KMS-11 (cell line): ENCODE results near the gene ASH1L.
A peak's percentile ranks its signal among the peaks of the same experiment; 100 is the strongest.

Source experiments
- H2AFZ ChIP-seq: fragments of 200-600 bp; sonication (generic); 2 replicates; pipeline ENCODE4 v1.6.1; 2016; ENCODE audit warnings: antibody characterized with exemption, mixed run types, low read depth
- H3K27ac ChIP-seq: fragments of 200-600 bp; sonication (generic); 2 replicates; pipeline ENCODE4 v1.6.1; 2016; ENCODE audit warnings: mild to moderate bottlenecking, mixed run types
- H3K27me3 ChIP-seq: fragments of 200-600 bp; sonication (generic); 2 replicates; pipeline ENCODE4 v1.6.1; 2017; ENCODE audit warnings: mild to moderate bottlenecking, low read depth, mixed run types, moderate library complexity; ENCODE audit not compliant: insufficient read depth
- H3K36me3 ChIP-seq: fragments of 200-600 bp; sonication (generic); 2 replicates; pipeline ENCODE4 v1.6.1; 2017; ENCODE audit warnings: mild to moderate bottlenecking, mixed run types; ENCODE audit not compliant: insufficient read depth
- H3K4me1 ChIP-seq: fragments of 200-600 bp; sonication (generic); 2 replicates; pipeline ENCODE4 v1.6.1; 2016; ENCODE audit warnings: mild to moderate bottlenecking, low read depth, mixed run types; ENCODE audit not compliant: poor library complexity, severe bottlenecking
- H3K4me2 ChIP-seq: fragments of 200-600 bp; sonication (generic); 2 replicates; pipeline ENCODE4 v1.7.0; 2016; ENCODE audit warnings: mild to moderate bottlenecking, mixed run types
- H3K4me3 ChIP-seq: fragments of 200-600 bp; sonication (generic); IDR thresholded peaks from 2 replicates; pipeline ENCODE4 v1.6.1; 2017; ENCODE audit warnings: low read depth, low read length, mixed read lengths; ENCODE audit not compliant: insufficient read depth
- H3K79me2 ChIP-seq: fragments of 200-600 bp; sonication (generic); 2 replicates; pipeline ENCODE4 v1.6.1; 2016; ENCODE audit warnings: low read depth, mixed run types; ENCODE audit not compliant: insufficient read depth
- H3K9ac ChIP-seq: fragments of 200-600 bp; sonication (generic); 2 replicates; pipeline ENCODE4 v1.6.1; 2016; ENCODE audit warnings: mild to moderate bottlenecking, mixed run types
- H4K20me1 ChIP-seq: fragments of 200-600 bp; sonication (generic); 2 replicates; pipeline ENCODE4 v1.6.1; 2016; ENCODE audit warnings: mild to moderate bottlenecking, mixed run types; ENCODE audit not compliant: insufficient read depth
- CTCF ChIP-seq: fragments of 200-600 bp; sonication (generic); conservative IDR thresholded peaks from 2 replicates; pipeline ENCODE4 v1.6.1; 2017; ENCODE audit warnings: low read depth, mild to moderate bottlenecking, antibody characterized with exemption, low read length, moderate library complexity, mixed read lengths

Gene ASH1L

GRCh38 chr1:155322953-155323728 is 239.5 kb downstream of the ASH1L start:
- peaks cover 20% of the 10 kb centered on the region for H3K4me1 ChIP-seq
- no peaks in the 10 kb centered on the region for H4K20me1 ChIP-seq

GRCh38 chr1:155322571-155322952 is 240.0 kb downstream of the ASH1L start:
- peak overlapping the region; percentile 16 for H3K4me3 ChIP-seq
- no peak overlapping the region for H2AFZ ChIP-seq
- H4K20me1 ChIP-seq, result no peaks in the 10 kb centered on the region
- H3K36me3 ChIP-seq, result no peaks in the 10 kb centered on the region
- peaks cover 20% of the 10 kb centered on the region for H3K4me1 ChIP-seq
- H3K79me2 ChIP-seq, result no peaks in the 10 kb centered on the region
- H3K27me3 ChIP-seq, result no peaks in the 10 kb centered on the region
- H3K27ac ChIP-seq, result no peak overlapping the region
- H3K9ac ChIP-seq, result no peak overlapping the region
- TF ChIP-seq CTCF, result no peak
- peak overlapping the region; percentile 85 for H3K4me2 ChIP-seq

More at GRCh38 chr1:155322953-155323728, 239.5 kb downstream of the ASH1L start:
- peak overlapping the region; percentile 84 for H2AFZ ChIP-seq
- peak overlapping the region; percentile 97 for H3K4me3 ChIP-seq
- no peaks in the 10 kb centered on the region for H3K27me3 ChIP-seq
- peak; percentile 99 for TF ChIP-seq CTCF
- H3K79me2 ChIP-seq, result no peaks in the 10 kb centered on the region
- no peaks in the 10 kb centered on the region for H3K36me3 ChIP-seq
- H3K27ac ChIP-seq, result peak overlapping the region; percentile 55
- peak overlapping the region; percentile 85; the same call in 1 of the 2 replicates for H3K4me2 ChIP-seq
- H3K9ac ChIP-seq, result peak overlapping the region; percentile 63; the same call in 1 of the 2 replicates

GRCh38 chr1:155321639-155322503 is 240.7 kb downstream of the ASH1L start:
- Histone ChIP-seq H3K36me3 (no peaks in the 10 kb centered on the region), H3K27ac (no peak overlapping the region), H3K4me3 (peak overlapping the region; percentile 16), H3K9ac (no peak overlapping the region), H2AFZ (no peak overlapping the region), H3K27me3 (no peaks in the 10 kb centered on the region), H3K79me2 (no peaks in the 10 kb centered on the region), H3K4me1 (peaks cover 14% of the 10 kb centered on the region), H4K20me1 (no peaks in the 10 kb centered on the region), H3K4me2 (peak overlapping the region; percentile 85)
- TF ChIP-seq CTCF, result no peak

DNA sequence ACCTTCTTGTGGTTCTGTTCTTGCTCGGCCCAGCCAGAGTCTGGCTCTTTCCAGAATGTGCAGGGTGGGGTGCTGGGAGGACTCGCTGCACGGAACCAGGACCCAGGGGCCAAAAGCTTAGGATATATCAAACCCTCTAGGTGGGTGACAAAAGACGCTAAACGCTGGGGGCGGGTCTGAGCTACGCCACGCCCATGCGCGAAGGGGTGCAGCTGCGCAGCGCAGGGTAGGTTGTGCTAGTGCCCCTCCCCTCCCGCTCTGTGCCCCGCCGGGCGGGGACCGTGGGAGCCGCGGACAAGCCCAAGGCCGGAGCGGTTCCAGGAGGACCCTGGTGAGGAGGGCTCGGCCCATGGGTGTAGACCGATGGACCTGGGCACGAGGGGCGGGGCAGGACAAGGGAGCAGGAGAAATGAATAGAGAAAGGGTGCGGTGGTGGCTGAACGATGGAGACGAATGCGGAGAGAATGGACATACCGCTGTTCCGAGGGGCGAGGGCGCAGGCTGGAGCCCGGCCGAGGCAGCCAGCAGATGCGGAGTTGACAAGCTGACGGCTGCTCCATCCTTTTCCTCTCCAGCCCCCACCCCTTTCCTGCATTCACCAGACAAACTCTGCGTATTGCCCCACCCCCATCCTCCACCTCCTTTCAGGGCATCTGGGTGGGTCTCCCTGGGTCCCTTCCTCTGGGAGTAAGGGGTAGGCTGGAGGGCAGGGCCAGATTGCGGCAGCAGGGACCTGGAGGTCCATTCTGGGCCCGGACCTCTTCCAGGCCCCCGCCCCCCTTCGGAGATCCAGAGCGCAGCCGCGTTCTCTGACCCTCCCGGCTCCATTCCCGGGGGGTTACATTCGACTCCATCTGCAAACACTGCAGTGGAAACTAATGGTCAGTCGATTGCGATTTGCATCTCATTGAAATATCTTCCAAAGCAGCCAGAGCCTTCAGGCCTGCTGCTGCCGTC is 241.7 kb downstream of the ASH1L start, which contains the start of gene RUSC1:
Gene RUSC1, plus strand, starts transcription at position 234 of the 957 bp plus-strand sequence. CDS start 880 bp downstream, outside the sequence.
- Histone ChIP-seq H3K4me2 (no peak within 1 kb of the TSS), H3K36me3 (no peaks in the 10 kb centered on the region), H3K9ac (no peak within 1 kb of the TSS), H3K4me1 (peaks cover 11% of the 10 kb centered on the region), H3K4me3 (no peak within 1 kb of the TSS), H3K79me2 (no peaks in the 10 kb centered on the region), H3K27me3 (no peaks in the 10 kb centered on the region), H2AFZ (no peak within 1 kb of the TSS), H3K27ac (no peak within 1 kb of the TSS), H4K20me1 (no peaks in the 10 kb centered on the region)
- TF ChIP-seq CTCF, result no peak
